Measurements from ENCODE around the gene ITIH4. TPM values are rescaled to one million over a fixed set of nuclear protein-coding genes. Genes with fewer than 3 reads are reported as not detected.

Gene ITIH4
- total RNA-seq, 2 experiments from 2014 or later = 6.1 to 10.1 TPM

DNA sequence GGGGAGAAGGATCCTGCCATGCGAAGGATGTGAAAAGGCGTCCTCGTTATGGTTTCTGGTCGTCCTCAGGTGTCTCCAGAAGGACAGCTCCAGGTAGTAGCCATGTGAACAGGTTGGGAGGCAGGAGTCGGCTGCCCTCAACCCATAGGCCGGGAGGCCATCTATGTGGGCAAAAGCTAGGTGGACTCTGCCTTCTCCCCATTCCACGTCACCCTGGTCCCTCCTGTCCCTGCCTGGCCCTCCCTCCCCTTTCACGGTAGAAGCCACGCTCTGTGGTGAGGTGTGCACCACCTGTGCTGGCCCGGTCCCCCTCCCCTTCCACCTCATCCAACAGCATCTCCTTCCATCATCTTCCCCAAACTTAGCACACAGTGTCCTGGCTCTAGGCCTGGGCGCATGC, 19.5 kb downstream of the ITIH4 start:
- POLR2A ChIA-PET = no interaction called here
- CTCF ChIA-PET = no interaction called here

DNA sequence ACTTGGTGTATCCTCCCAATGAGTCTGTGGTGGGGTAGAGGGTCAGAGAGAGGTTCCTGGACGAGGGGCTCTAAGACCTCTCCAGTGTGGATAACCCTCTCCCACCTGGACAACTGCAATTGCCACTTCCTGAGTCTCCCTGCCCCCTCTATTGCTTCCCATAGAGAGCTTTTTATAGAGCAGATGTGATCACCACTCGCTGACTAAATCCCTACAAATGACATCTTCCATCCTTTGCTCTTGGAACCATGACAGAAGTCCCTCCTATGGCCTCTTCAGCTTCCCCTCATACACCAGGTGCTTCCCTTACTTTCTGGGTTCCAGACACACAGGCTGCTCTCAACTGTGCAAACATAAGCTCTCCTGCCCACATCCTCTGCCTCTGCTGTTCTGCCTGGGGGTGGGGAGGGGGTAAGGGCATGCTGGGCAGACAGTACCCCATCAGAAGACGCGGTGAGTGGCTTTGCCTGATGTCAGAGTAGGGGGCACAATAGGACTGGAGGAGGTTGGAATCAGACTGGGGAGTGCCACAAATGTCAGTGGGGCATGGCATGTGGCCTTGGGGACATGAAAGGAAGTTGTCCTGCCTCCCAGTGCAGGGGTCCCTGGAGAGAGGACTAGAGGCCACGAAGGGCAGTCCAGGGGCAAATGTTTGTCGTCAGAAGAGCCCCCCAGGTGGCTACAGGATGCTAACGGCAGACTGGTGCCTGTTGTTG, 20.7 kb downstream of the ITIH4 start:
- ChIA-PET CTCF (interaction anchor here (1.2 kb wide), 1 partner anchor 9 kb away, joined by 3 read pairs; no protein-coding TSS in a partner anchor), POLR2A (no interaction called here)

DNA sequence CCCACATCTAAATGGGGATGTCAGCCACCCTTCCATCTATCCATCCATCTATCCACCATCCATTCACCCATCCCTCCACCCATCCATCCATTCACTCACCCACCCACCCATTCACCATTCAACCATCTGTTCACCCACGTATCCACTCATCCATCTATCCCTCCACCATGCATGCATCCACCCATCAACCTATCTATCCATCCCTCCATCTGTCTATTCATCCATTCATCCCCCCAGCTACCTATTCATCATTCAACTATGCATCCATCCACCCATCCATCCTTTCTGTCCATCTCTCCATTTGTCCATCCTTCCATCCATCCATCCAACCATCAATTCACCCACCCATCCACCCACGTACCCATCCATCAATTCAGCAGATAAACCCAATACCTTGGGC, 21.3 kb downstream of the ITIH4 start:
- POLR2A ChIA-PET = no interaction called here

DNA sequence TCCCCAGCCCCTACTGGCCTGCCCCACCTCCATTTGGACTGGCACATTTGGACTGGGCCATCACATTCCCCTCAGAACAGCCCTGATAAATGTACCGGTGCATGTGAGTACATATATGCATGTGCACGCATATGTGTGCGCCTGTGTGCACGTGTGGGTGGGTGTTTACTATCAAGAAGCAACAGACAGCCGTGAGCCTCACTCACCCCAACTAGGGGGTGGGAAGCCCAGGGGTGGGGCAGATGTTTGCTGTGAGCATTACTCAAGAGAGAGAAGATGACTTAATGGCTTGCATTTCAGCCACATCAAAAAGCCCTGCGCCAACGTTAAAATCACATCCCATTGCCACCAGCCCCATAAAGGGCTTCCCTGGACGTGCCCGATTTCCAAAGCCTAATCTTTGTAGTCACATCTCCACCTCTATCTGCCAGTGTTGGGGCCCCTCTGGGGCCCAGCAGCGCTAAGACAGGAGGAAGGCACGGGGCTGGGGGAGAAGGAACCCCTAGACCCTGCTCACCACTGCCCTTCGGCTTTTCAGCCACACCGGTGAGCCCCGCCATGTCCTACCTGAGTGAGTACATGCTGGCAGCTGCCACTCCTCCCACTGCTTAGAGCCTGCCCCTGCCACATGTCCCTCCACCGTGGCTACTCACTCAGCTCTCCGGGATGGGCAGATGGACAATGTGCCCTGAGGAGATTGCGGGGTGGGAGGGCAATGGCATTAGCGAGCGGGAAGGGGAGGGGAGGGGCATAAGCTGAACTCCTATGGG, 25.0 kb downstream of the ITIH4 start:
- ChIA-PET POLR2A (no interaction called here), CTCF (no interaction called here)

More for the DNA sequence above, 21.3 kb downstream of the ITIH4 start:
- CTCF ChIA-PET = interaction anchor here (1.2 kb wide), 1 partner anchor 8 kb away, joined by 3 read pairs; no protein-coding TSS in a partner anchor

DNA sequence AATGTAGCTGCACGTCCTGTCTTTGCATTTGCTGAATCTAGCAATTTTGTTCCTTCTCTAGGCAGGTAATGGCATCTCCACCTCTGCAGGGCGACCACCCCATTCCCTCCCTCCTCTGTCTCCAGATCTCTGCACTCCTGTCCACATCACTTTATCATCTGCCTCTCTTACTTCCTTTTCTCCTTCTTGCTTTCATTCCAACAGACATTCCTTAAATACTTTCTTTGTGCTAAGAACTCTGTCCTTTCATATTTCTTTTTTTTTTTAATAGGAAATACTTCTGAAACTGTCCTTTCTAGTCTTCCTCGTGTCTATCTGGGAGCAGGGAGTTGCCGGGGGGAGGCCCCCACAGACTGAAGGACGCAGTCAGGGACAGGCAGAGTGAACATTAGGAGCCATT, 28.6 kb downstream of the ITIH4 start:
- POLR2A ChIA-PET = no interaction called here
- CTCF ChIA-PET = no interaction called here

DNA sequence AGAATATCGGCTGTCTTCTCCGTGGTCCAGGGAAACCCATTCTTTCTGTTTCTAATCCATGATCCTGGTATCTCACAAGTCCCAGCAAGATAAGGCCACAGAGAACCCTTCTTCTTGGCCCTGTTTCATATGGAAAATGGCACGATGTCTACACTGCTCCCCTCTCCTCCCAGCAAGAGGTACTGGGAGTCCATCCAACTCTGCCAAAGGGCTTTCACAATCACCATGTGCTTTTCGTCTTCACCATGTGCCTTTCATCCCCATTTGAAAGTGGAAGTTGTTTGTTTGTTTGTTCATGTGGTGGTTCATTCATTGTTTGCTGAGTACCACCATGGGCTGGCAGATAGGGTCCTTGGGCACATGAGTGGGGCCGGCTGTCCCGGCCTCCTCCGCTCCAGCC, 30.4 kb downstream of the ITIH4 start:
- ChIA-PET CTCF (no interaction called here), POLR2A (no interaction called here)

DNA sequence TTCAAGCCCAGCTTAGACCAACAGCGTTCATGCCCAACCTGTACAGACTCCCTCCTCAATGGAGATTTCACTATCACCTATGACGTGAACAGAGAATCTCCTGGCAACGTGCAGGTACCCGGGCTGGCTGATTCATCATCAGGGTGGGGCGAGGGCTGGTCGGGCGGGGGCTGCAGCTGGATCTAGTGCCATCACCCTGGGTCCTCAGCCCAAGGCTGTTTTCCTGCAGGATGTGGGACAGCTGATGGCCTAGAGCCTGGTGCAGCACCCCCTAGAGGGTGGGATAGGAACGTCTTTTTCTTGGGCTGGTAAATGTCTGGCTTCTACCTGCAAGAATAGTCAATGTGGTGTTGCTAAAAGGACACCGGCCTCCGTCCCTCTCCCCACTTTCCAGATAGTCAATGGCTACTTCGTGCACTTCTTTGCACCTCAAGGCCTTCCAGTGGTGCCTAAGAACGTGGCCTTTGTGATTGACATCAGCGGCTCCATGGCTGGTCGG, 31.4 kb downstream of the ITIH4 start:
- CTCF ChIA-PET = interaction anchor here (0.8 to 1.3 kb wide), 3 partner anchors 15 to 43 kb away, joined by 3 to 4 read pairs (median 3); partner anchors contain the start of gene NEK4
- POLR2A ChIA-PET = no interaction called here

DNA sequence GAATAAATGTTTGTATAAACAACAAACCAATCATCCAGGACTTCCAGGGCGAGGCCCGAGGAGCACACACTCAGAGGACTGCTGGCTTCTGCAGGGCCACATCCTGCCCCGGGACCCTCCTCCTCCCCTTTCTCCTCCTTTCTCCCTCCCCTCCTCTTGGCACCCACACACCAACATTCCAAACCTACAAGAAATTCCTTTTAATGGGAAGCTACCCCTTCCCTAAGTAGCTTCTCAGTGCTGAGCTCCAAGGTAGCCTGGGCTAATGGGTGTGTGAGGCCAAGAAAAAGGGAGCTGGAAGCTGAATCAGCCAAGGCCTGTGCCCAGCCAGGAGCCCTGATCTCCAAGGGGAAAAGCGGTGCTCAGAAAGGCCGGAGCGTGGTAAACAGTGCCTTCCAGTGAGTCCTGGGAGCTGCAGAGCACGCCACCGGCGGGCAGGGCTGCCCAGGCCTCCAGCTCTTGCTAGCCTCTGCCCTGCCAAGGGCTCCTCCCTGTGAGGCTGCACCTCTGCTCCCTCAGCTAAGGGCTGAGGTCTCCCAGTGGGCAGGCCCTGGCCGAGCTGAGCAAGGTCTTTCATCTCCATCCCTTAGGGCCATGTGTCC, 32.0 kb downstream of the ITIH4 start:
- POLR2A ChIA-PET = no interaction called here
- CTCF ChIA-PET = interaction anchor here (0.5 to 1.3 kb wide), 4 partner anchors 15 to 43 kb away, joined by 3 to 4 read pairs (median 3); partner anchors contain the start of gene NEK4

DNA sequence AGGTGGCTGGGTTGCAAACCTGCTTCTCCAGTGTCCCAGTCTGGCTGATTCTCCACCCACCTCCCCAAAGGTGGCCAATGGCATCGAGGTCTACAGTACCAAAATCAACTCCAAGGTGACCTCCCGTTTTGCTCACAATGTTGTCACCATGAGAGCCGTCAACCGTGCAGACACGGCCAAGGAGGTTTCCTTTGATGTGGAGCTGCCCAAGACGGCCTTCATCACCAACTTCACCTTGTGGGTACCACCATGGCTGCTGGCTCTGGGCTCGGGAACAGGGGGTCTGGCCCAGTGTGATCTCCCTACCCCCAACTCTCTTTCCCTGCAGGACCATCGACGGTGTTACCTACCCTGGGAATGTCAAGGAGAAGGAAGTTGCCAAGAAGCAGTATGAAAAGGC, 34.1 kb downstream of the ITIH4 start:
- POLR2A ChIA-PET = no interaction called here
- CTCF ChIA-PET = no interaction called here

DNA sequence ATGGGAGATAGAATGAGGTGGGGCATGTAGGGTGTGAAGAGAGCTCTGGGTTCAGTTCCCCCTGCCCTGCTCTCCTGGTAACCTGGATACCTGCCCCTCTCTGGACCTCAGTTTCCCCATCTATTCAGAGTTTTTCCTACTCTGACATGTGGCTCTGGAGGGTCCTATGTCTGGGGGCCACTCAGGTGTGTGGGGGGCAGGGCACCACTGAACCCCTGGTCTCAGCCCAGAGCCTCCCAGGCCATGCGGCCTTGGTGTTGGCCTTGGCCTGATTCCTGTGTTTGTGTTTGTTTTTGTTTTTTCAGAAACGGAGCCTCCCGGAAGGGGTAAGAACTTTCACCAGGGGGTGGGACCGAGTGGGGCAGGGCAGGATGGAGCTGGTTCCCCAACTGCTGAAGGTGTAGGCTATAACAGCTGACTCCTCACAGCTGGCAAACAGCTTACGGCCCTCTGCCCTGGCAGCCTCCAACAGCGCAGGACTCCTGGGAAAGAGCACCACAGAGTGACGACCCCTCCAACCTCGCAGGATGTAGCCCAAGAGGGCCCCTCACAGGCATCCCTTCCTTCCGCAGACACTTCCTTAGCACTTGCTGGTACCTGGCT, 35.1 kb downstream of the ITIH4 start:
- ChIA-PET CTCF (no interaction called here), POLR2A (no interaction called here)

DNA sequence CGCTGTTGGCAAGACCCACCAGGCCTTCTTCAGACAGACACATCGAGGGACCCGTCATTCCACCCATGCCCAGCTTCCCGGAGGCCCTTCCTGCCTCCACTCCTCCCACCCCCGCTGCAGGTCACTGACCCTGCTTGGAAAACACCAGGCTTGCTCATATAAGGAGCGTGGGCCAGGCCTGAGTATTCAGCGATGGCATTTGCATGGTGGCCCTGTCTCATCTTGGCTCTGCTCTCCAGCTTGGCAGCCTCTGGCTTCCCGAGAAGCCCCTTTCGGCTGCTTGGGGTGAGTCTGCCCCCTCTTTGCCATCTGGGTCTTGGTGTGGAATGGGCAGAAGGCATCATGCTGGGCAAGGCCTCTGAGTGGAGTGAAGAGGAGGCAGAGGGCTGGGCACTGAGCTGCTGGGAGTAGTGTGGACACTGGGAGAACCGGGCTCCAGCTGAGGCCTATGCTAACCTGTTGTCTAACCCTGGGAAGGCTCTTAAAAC, 35.8 kb downstream of the ITIH4 start, which contains the start of gene ITIH3:
Gene ITIH3, plus strand, starts transcription at position 185 of the 488 bp plus-strand sequence. Its CDS starts 8 bp downstream, at position 193.
- CTCF ChIA-PET = interaction anchor here (1.1 kb wide), 1 partner anchor 52 kb away, joined by 3 read pairs; no protein-coding TSS in a partner anchor
- POLR2A ChIA-PET = no interaction called here

DNA sequence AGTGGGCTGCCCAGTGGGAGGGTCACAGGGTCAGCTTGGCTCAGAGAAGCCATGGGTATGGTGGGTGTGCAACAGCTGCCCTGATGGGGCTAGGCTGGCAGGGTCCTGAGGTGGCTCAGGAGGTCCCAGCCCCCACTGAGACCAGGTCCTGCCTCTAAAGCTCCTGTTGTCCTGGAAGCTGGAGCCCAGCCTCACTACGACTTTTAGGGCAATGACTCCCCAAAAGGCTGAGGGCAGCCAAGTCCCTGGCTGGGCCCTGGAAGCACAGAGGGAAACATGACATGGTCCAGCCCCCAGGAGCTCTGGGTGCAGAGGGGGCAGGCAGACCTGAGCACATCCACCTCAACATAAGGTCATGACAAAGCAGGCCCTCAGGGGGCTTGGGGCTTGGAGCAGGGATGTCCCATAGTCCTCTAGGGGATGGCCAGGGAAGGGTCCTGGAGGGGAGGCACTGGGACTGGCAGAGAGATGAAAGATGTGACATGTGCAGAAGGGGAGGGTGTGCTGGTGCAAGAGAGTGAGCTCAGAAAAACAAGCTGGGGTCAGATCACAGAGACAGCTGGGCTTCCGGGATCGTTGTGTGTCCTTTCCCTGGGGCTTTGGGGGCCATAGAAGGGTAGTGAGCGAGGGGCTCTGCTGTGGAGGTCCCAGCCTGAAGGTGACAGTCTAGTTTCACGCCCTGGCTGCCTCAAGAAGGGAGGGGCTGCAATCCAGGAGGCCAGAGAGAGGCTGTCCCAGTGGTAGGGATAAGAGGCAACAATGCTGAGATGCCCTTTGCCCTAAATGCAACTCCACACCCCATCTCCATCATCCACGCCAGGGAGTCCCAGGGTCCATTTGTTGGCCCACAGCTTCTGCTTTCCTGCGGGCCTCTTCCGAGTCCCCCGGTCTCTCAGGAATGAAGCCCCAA, 36.5 kb downstream of the ITIH4 start:
- POLR2A ChIA-PET = no interaction called here
- CTCF ChIA-PET = interaction anchor here (1.1 kb wide), 1 partner anchor 51 kb away, joined by 3 read pairs; no protein-coding TSS in a partner anchor

DNA sequence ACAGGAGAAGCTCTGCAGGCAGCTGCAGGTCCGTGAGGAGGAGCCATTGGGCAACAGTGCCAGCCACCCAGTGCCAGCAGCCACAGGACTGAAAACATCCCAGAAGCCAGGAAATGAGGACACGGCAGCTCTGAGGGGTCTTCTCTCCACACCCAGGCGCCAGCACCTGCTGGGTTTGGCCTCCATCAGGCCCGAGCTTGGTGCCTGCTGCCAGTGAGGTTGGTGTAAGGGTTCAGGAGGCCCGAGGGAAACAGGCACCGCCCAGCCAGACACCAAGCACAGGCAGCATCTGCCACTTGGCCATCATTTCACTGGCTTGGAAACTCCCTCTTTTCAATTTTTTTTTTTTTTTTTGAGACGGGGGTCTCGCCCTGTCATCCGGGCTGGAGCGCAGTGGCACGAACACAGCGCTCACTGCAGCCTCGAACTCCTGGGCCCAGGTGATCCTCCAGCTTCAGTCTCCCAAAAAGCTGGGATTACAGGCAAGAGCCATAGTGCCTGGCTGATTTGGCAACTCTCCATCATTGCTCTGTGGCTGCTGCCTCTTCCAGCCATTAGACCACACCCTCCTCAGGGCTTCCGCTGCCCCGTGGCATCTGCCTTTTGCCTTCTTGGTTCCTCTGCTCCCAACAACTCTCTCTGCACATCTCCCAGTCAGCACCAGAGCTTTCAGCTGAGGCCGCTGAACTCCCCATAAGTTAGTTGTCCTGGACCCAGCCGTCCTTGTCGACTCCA, 37.3 kb downstream of the ITIH4 start:
- ChIA-PET CTCF (no interaction called here), POLR2A (no interaction called here)

DNA sequence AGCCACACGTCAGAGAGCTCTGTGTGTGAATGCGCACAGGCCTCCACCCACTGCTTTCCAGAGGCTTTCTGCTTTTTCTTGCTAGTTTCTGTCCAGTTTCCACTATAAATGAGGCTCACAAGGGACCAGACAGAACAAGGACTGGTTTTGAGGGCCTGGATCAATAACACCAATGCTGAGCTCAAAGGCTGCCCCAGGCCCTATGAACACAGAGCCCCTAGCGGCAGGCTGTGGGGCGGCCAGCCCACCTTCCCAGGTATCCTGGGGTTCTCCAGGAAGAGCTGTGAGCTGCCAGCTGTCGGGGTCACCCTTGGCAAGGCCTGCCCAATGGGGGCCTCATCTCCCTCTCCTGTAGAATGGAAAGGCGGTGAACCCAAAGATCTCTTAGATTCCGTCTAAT, 38.1 kb downstream of the ITIH4 start:
- POLR2A ChIA-PET = no interaction called here
- CTCF ChIA-PET = interaction anchor here (0.8 kb wide), 1 partner anchor 280 kb away, joined by 3 read pairs; no protein-coding TSS in a partner anchor

DNA sequence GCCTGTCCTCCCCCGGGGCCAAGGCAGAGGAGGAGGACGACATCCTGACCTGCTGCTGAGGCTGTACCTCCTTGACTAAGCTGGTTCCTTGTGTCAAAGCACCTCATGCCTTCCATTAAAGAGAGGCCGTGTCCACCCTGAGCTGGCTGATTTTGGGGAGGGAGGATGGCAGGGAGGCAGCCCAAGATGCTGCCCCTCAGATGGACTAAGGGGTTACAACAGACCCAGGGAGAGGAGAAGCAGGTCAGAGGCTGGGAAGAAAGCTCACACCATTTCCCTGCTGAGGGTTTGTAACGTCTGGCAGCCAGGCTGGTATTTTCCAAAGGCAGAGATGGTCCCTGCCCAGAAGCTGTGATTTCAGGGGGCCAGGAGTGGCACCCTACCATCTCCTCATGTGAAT, 38.5 kb downstream of the ITIH4 start:
- CTCF ChIA-PET = interaction anchor here (0.8 kb wide), 1 partner anchor 281 kb away, joined by 3 read pairs; no protein-coding TSS in a partner anchor
- POLR2A ChIA-PET = no interaction called here

DNA sequence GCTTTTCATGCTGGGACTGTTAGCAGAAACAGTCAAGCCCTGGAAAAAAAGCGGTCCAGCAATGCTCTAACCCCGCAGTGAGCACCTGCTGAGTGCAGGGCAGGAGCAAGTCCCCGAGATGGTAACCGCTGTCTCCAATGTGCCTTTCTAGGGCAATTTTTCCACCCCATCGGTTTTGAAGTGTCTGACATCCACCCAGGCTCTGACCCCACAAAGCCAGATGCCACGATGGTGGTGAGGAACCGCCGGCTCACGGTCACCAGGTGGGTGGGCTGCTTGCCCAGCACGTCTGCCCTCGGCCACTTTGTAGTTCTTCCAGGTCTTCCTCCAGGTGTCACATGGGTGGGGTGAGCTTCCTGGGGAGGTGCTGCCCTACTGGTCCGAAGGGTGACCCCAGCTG, 39.1 kb downstream of the ITIH4 start:
- CTCF ChIA-PET = no interaction called here
- POLR2A ChIA-PET = no interaction called here

DNA sequence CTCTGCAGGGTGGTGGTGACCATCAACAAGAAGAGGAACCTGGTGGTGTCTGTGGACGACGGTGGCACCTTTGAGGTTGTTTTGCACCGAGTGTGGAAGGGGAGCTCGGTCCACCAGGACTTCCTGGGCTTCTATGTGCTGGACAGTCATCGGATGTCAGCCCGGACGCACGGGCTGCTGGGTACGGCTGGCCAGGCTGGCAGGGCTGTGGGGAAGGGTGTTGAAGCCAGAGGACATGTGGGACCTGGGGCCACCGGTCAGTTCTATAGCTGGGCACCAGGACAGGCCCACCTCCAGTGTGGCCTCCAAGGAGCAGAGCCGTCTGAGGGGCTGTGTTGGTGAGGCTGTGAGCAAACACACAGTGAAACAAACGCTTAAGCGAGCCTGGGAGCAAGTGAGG, 39.7 kb downstream of the ITIH4 start:
- POLR2A ChIA-PET = no interaction called here
- CTCF ChIA-PET = no interaction called here

DNA sequence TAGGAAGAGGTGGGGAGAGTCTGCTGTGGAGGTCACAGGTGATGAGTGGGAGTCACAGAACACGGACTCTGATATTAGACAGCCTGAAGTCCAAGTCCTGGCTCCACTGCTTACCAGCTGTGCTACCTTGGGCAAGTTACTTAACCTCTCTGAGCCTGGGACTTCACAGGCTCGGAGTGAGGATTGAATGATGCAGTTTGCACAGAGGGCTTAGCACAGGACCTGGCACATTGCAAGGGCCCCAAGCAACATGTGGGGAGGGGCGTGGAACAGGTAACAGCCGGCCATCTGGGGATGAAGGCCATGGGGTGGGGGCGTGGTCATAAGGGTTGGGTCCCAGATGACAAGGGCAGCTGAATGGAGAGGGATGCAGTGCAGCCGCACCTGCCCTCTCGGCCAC, 40.1 kb downstream of the ITIH4 start:
- ChIA-PET POLR2A (no interaction called here), CTCF (no interaction called here)

Measured in activated CD8-positive, alpha-beta memory T cell treated with anti-CD3 and anti-CD28 coated beads for 36 hours (primary cell).